GM21423 (cell line): Measurements from ENCODE around the gene IGF2.

ENCODE experiments used
- ATAC-seq: cut with Tn5 transposase; IDR thresholded peaks from one replicate; pipeline ENCODE4 v1.9.1; 2021; ENCODE audit warnings: mild to moderate bottlenecking, moderate library complexity; ENCODE audit not compliant: unreplicated experiment

The IGF2 gene

GRCh38 chr11:2154195-2154585, 15.0 kb upstream of the IGF2 start:
- no peak for ATAC-seq

- no peak for ATAC-seq
Measured at GRCh38 chr11:2153581-2154194, 14.5 kb upstream of the IGF2 start.

- ATAC-seq = no peak
Measured at GRCh38 chr11:2151500-2152257, 12.5 kb upstream of the IGF2 start.

DNA sequence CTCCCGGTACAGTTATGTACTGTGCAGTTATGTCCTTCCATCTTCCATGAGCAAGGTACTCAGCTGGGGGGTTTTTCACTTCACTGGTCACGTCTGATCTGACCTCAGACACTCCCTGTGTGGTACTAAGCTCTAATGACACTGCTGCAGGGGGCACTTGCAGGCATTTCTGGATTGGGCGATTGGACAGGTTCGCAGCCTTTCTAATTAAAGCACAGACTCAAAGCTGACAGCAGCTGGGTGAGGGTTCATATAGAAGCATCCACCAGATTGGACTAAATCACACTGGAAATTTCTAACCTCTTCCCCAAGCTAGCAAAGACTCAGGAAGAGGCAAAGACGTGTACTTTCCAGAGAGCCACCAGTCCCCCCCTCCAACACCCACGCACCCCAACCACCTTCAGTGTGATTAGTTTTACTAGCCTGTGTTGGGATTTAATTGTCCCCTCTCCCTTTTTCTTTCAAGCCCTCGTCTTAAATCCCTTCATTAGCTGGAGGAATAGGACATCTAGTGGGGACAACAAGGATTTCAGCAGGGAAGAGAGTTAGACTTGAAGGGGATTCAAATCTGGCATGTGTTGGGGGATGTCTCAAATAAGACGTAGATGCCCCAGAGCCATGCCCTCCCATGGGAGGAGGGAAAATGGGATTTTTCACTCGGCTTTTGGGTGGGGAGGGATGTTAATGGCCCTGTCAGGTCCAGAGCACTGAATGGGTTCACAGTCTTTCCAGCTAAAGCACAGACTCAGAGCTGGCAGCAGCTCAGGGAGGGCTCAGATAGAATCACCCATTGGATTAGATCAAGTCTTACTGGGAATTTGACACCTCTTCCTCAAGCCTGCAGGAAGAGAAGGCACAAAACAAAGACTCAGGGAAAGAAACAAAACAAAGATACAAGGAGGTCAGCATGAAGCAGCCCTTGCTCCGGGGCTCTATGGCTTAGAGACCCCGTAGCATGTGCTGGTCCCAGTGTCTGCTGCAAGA, 11.0 kb upstream of the IGF2 start:
- ATAC-seq = no peak

- ATAC-seq = no peak
Measured at GRCh38 chr11:2149460-2149859, 10.3 kb upstream of the IGF2 start.

- no peak for ATAC-seq
Measured at GRCh38 chr11:2148595-2148994, 9.4 kb upstream of the IGF2 start.

GRCh38 chr11:2147391-2147790, 8.2 kb upstream of the IGF2 start:
- no peak for ATAC-seq

DNA sequence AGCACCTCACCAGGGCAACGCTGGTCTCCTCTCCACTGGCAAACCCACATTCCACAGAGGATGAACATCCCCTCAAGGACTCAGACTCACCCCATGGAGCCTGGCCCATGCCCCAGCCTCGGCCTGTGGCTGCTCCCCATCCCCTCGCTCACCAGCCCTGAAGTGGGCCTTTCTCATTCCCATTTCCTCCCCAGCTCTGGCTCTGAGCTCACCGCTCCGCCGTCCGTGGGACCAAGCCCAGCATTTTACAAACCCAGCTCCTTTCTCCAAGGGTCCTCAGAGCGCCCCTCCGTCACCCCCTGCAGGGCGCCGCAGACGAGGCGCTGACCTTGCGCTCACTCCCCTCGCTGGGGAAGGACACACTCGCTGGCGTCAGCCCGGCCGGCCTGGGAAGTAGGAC, 6.9 kb upstream of the IGF2 start:
- no peak for ATAC-seq

- no peak for ATAC-seq
Measured at GRCh38 chr11:2144544-2145248, 5.5 kb upstream of the IGF2 start.

GRCh38 chr11:2143799-2144543, 4.8 kb upstream of the IGF2 start:
- no peak for ATAC-seq

- no peak for ATAC-seq
Measured at GRCh38 chr11:2143477-2143798, 4.2 kb upstream of the IGF2 start.

DNA sequence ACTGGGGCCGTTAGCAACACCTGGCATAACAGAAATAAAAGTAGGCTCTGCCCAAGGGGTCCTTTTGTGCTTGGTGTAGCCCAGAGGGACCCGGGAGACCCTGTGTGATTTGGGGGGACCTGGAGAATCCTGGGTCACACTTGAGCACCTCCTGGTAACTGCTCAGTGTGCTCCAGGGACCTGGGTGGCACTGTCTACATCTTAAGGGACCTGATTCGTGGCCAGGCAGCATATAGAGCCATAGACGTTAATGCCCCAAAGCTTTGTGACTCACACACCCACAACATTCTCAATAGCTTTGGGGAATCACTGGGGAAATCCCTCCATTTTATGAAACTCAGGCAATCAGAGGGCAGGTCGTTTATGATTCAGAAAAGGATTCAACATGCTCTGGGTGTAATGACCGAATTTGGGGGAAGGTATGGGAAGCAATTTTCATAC, 3.6 kb upstream of the IGF2 start:
- ATAC-seq = no peak

DNA sequence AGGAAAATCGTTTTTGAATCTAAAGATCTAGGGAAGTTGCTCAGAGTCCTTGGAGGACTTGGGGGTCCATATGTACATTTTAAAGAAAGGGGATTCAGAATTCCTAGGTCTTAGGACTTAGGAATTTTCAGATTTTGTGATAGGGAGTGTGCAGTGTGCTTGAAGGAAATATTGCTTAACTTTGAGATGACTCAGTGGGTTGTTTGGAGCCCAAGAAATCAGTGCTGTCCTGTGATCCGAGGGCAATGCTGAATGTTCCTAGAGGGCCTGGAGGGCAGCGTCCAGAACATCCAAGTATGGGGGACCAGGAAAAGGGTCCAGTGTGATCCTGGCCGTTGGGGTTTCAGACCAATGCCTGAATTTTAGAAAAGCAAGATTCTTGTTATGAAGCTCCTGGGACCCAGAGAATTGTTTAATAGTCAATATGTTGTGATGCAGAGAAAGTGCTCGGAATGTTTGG, 3.1 kb upstream of the IGF2 start:
- no peak for ATAC-seq

- ATAC-seq = no peak
Measured at GRCh38 chr11:2140411-2141400, 1.5 kb upstream of the IGF2 start.

DNA sequence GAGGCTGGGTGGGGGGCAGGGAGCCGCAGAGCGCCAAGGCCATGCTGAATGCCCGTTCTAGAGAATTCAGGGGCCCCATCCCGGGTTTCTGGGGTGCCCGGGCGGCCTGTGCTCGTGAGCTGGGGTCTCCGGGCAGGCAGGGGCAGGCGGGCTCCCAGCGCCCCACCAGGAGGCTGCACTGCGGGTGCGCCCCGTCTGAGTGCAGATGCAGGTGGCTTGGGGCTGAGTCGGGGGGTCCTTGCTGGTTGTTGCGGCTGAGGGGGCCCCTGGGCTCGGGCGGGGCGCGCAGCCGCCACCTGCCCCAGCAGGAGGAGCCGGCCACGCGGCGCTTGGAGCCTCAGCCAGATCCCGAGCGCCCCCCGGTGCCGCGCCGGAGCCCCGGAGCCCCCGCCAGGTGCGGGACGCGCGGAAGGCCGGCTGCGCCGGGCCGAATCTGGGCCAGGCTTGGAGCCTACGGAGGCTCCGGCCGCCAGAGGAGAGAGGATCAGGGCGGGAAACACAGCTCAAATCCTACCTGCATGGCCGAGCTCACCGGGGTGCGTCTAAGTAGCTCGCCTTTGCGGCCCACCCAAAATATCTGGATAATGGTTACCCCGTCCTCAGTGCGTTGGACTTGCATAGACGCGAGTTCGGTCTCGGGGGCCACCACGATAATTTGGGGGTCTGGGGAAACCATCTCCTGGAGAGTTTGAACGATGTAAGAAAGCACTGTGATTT, 590 bp upstream of the IGF2 start:
- ATAC-seq = no peak

DNA sequence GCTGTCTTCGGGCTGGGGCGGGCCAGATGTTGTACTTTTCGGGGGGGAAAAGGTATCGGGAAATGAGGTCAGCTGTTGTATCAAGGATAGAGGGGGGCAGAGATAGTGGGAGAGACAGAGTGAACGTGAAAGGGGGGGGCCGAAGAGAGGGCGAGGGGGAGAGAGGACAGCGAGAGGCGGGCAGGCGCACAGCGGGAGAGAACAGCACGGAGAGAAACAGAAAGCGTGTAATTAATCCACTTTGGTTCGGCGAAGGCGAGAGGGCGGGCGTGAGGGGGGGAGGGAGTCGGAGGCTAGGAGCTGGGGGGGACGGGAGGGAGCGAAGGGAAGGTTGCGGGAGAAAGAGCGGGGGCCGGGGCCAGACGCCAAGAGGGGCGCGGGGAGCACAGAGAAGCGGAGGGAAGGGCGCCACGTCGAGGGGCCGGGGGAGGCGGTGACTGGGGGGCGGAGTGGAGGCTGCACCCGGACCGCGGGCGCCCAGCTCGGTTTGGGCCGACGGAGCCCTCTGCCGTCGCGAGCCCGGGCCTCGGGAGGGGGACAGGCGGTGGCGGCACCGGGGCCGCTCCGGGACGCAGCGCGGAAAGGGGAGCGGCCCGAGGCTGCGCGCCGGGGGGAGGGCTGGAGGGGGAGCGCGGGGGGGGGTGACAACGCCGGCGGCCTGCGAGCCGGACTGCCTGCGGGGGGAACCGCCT, 612 bp downstream of the IGF2 start:
- ATAC-seq = no peak

DNA sequence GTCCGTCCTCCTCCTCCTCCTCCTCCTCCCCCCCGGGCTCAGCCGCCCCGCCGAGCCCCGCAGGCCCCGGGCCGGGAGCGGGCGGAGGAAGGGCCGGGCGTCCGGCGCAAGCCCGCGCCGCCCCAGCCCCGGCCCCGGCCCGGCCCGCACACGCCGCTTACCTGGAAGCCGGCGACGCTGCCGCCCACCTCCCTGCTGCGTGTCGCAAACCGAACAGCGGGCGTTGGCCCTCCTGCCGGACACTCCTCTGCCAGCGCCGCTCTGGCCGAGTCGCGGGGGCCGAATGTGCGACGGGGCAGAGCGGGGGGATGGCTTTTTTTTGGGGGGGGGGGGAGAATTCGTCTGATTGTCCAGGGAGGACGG, 1.1 kb downstream of the IGF2 start:
- no peak for ATAC-seq
